GM12875 (cell line): ENCODE results near the gene PPA2.

Experiments
- H3K4me3 ChIP-seq: one replicate; pipeline ENCODE4 v1.5.1; 2011; ENCODE audit warnings: low read depth, low read length, control low read depth
- TF ChIP-seq, protein P1 (sequence below): IDR thresholded peaks from 2 replicates; pipeline ENCODE4 v1.5.1; 2011; ENCODE audit warnings: low read depth, mild to moderate bottlenecking, control low read depth, inconsistent platforms, low read length, moderate library complexity, borderline replicate concordance; ENCODE audit not compliant: insufficient read depth

Gene PPA2

GRCh38 chr4:105503484-105503883, 29.6 kb upstream of the PPA2 start:
- TF ChIP-seq, protein P1, sequence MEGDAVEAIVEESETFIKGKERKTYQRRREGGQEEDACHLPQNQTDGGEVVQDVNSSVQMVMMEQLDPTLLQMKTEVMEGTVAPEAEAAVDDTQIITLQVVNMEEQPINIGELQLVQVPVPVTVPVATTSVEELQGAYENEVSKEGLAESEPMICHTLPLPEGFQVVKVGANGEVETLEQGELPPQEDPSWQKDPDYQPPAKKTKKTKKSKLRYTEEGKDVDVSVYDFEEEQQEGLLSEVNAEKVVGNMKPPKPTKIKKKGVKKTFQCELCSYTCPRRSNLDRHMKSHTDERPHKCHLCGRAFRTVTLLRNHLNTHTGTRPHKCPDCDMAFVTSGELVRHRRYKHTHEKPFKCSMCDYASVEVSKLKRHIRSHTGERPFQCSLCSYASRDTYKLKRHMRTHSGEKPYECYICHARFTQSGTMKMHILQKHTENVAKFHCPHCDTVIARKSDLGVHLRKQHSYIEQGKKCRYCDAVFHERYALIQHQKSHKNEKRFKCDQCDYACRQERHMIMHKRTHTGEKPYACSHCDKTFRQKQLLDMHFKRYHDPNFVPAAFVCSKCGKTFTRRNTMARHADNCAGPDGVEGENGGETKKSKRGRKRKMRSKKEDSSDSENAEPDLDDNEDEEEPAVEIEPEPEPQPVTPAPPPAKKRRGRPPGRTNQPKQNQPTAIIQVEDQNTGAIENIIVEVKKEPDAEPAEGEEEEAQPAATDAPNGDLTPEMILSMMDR = no peak
- H3K4me3 ChIP-seq = no peak overlapping the region

- TF ChIP-seq, protein P1 = peak; percentile 41
- no peak overlapping the region for H3K4me3 ChIP-seq
Observed at GRCh38 chr4:105496899-105497298, 23.0 kb upstream of the PPA2 start.

DNA sequence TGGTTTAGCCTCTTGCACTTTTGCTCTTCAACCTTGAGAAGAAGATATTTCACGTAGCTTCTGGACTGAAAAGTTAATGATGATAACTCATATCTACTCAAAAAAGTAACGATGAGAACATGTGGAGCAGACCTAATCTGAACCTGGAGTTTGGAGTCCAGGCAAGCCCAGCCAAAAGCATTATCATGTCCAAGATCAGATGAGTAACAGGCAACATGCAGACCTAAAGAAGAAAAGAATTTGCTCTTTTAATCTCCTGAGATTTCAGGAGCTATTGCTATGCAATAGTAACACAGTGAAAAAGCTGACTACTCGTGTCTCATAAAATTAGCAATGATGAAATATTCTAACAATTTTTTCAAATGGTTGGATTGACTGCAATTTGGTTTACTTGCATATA, 21.8 kb upstream of the PPA2 start:
- TF ChIP-seq, protein P1 = no peak
- no peak overlapping the region for H3K4me3 ChIP-seq

DNA sequence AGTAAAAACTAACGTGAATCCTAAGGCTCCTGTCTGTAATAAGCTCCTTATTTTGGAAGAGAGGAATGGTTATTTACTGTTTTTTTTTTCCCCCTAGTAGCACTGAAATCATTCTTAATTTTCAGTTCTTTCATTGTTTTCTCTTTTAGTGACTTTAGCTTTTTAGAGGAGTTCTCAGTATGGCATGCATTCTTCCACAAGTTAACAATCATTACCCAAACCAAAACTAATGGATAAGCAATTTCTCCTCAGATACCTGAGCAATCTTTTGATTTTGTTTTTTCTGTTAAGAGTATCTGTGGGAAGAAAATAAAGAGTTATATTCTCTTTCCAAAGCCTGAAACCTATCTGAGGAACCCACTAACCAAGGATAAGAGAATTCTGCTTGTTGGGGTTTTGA, 16.7 kb upstream of the PPA2 start:
- TF ChIP-seq, protein P1 = no peak
- H3K4me3 ChIP-seq = no peak overlapping the region

DNA sequence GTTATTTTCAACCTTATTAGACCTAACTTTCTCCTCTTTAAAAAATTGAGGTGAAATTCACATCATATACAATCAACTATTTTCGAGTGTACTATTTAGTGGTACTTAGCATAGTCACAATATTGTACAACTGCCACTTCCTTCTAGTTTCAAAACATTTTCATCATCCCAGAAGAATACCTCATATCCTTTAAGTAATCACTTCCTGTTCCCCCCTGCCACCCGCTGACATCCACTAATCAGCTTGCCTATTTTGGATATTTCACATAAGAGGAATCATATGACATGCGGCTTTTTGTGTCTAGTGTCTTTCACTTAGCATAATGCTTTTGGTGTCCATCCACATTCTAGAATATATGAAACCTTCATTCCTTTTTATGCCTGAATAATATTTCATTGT, 10.0 kb upstream of the PPA2 start:
- TF ChIP-seq, protein P1 = no peak
- no peak overlapping the region for H3K4me3 ChIP-seq

- TF ChIP-seq, protein P1 = peak; percentile 98
Observed at GRCh38 chr4:105474099-105474518, 247 bp upstream of the PPA2 start.

GRCh38 chr4:105472871-105473323, 965 bp downstream of the PPA2 start:
- peak overlapping the region; percentile 79 for H3K4me3 ChIP-seq
- TF ChIP-seq, protein P1 = no peak

More at GRCh38 chr4:105474099-105474518, 247 bp upstream of the PPA2 start:
- peak overlapping the region; percentile 79 for H3K4me3 ChIP-seq
